HCT116 (cell line): Measurements from ENCODE around the gene OSBPL10. TPM values are rescaled to one million over a fixed set of nuclear protein-coding genes. Genes with fewer than 3 reads are reported as not detected.
"Not testable (repeated sequence)": the region's sequence is repeated elsewhere in the genome, so short reads cannot be mapped to it uniquely, and the experiment has no call there.

Source experiments
- ATAC-seq: fragments of 200-7000 bp; cut with Tn5 transposase; 2 replicates; pipeline ENCODE4 v1.9.1; 2020; ENCODE audit warnings: mild to moderate bottlenecking, moderate library complexity
- BruUV-seq: library from RNA; stranded (reverse); fragments of 400-500 nt; replicated peaks from 2 replicates; lab custom pipeline; 2021; lab: Mats Ljungman, UMichigan
- CTCF ChIA-PET: fragments of 300-600 bp; sonication (Branson Sonifier 250); formaldehyde crosslinking; loops from one replicate; lab custom pipeline; 2021; ENCODE audit warnings: antibody characterized with exemption; lab: Charles Lee
- POLR2A ChIA-PET: fragments of 300-600, 350-600 bp; sonication (Branson Sonifier 250); formaldehyde crosslinking; loops from one replicate; lab custom pipeline; 2021; ENCODE audit warnings: antibody characterized with exemption; lab: Charles Lee
- RAD21 ChIA-PET, 2 experiments: fragments of 300-600 bp; sonication (Branson Sonifier 250); formaldehyde crosslinking; loops; one replicate each; lab custom pipeline; 2023; ENCODE audit warnings: low total read pairs in 2 of 2; ENCODE audit not compliant: uncharacterized antibody in 2 of 2, unreplicated experiment in 2 of 2, low non-redundant PET in 1 of 2; lab: Charles Lee
- DNase-seq: peaks from one replicate; pipeline ENCODE4 v3.0.0-alpha.2; 2010; ENCODE audit warnings: low read depth, low spot score
- H2AFZ ChIP-seq: fragments of 200-600 bp; shearing (Covaris generic), sonication (generic); 2 replicates; pipeline ENCODE4 v1.6.1; 2017; ENCODE audit warnings: low read depth, mixed run types, mixed read lengths, antibody characterized with exemption, low read length; ENCODE audit not compliant: poor library complexity, severe bottlenecking
- H3K27ac ChIP-seq: 2 replicates; pipeline ENCODE4 v1.5.1; 2012; ENCODE audit warnings: low read depth, low read length
- H3K27me3 ChIP-seq: fragments of 200-600 bp; sonication (generic); 2 replicates; pipeline ENCODE4 v1.6.1; 2016; ENCODE audit warnings: mixed run types, low read length, mixed read lengths; ENCODE audit not compliant: insufficient read depth
- H3K36me3 ChIP-seq, 2 experiments: fragments of 200-500 bp in 1 of 2; fragments of 200-600 bp in 1 of 2; sonication (Bioruptor generic) in 1 of 2; sonication (generic) in 1 of 2; 2 replicates each; pipeline versions ENCODE4 v1.5.1 to v1.6.1; 2014 to 2016; ENCODE audit warnings: low read length in 2 of 2, inconsistent platforms in 1 of 2, mixed read lengths in 1 of 2, mixed run types in 1 of 2; ENCODE audit not compliant: insufficient read depth in 2 of 2, control insufficient read depth in 1 of 2
- H3K4me1 ChIP-seq, 2 experiments: fragments of 200-600 bp in 1 of 2; sonication (generic) in 1 of 2; 2 replicates each; pipeline versions ENCODE4 v1.5.1 to v1.6.1; 2012 to 2017; ENCODE audit warnings: low read length in 2 of 2, inconsistent platforms in 1 of 2, mild to moderate bottlenecking in 1 of 2, mixed read lengths in 1 of 2, mixed run types in 1 of 2, moderate library complexity in 1 of 2; ENCODE audit not compliant: insufficient read depth in 2 of 2, control insufficient read depth in 1 of 2
- H3K4me2 ChIP-seq: fragments of 200-600 bp; sonication (generic); 2 replicates; pipeline ENCODE4 v1.6.1; 2017; ENCODE audit warnings: mixed run types, low read length, mixed read lengths
- H3K4me3 ChIP-seq, 2 experiments: fragments of 200-600 bp in 1 of 2; sonication (generic) in 1 of 2; replicated peaks in 1 of 2; 2 replicates each; pipeline ENCODE4 v1.5.1; 2011 to 2016; ENCODE audit warnings: low read length in 2 of 2, control low read depth in 1 of 2, low read depth in 1 of 2, mild to moderate bottlenecking in 1 of 2, mixed read lengths in 1 of 2, mixed run types in 1 of 2
- H3K79me2 ChIP-seq: fragments of 200-600 bp; sonication (generic); 2 replicates; pipeline ENCODE4 v1.6.1; 2017; ENCODE audit warnings: mild to moderate bottlenecking, mixed run types, low read length, moderate library complexity, mixed read lengths; ENCODE audit not compliant: insufficient read depth
- H3K9ac ChIP-seq: fragments of 200-600 bp; sonication (generic); 2 replicates; pipeline ENCODE4 v1.6.1; 2016; ENCODE audit warnings: low read length, mixed read lengths
- H3K9me2 ChIP-seq: fragments of 200-600 bp; sonication (generic), shearing (Covaris generic); 2 replicates; pipeline ENCODE4 v1.6.1; 2017; ENCODE audit warnings: mixed run types, mild to moderate bottlenecking, moderate library complexity; ENCODE audit not compliant: insufficient read depth
- H3K9me3 ChIP-seq, 2 experiments: fragments of 200-500 bp in 1 of 2; fragments of 200-600 bp in 1 of 2; sonication (Bioruptor generic) in 1 of 2; sonication (generic) in 1 of 2; 2 replicates each; pipeline ENCODE4 v1.6.1; 2014 to 2017; ENCODE audit warnings: low read length in 2 of 2, mixed read lengths in 2 of 2, inconsistent platforms in 1 of 2, low read depth in 1 of 2, mild to moderate bottlenecking in 1 of 2, mixed run types in 1 of 2, moderate library complexity in 1 of 2; ENCODE audit not compliant: control insufficient read depth in 1 of 2, insufficient read depth in 1 of 2
- H4K20me1 ChIP-seq: fragments of 200-600 bp; sonication (generic), shearing (Covaris generic); 2 replicates; pipeline ENCODE4 v1.6.1; 2017; ENCODE audit warnings: mixed run types, mild to moderate bottlenecking, moderate library complexity; ENCODE audit not compliant: insufficient read depth
- ATF3 ChIP-seq: IDR thresholded peaks from 2 replicates; pipeline ENCODE4 v1.6.1; 2012
- CEBPB ChIP-seq: IDR thresholded peaks from 2 replicates; pipeline ENCODE4 v1.6.1; 2012; ENCODE audit warnings: low read depth
- EZH2 ChIP-seq: fragments of 200-600 bp; sonication (generic); IDR thresholded peaks from 2 replicates; pipeline ENCODE4 v1.6.1; 2017; ENCODE audit warnings: antibody characterized with exemption, mixed run types
- POLR2AphosphoS5 ChIP-seq: IDR thresholded peaks from 2 replicates; pipeline ENCODE4 v1.6.1; 2011; ENCODE audit warnings: mild to moderate bottlenecking, low read depth, low read length, moderate library complexity
- SIN3A ChIP-seq: IDR thresholded peaks from 2 replicates; pipeline ENCODE4 v1.6.1; 2012; ENCODE audit warnings: low read depth
- intact Hi-C: fragments of 100-400 bp; cut with micrococcal nuclease; formaldehyde crosslinking; loops from 2 replicates; pipeline ENCODE4 v1.10.0; 2022
- total RNA-seq: library from RNA; stranded (reverse); gene quantifications from one replicate; pipeline ENCODE4 v1.2.1, GENCODE V29; 2021; ENCODE audit not compliant: unreplicated experiment

OSBPL10 gene
- total RNA-seq, 1 experiment from 2014 or later = 25.8 TPM

DNA sequence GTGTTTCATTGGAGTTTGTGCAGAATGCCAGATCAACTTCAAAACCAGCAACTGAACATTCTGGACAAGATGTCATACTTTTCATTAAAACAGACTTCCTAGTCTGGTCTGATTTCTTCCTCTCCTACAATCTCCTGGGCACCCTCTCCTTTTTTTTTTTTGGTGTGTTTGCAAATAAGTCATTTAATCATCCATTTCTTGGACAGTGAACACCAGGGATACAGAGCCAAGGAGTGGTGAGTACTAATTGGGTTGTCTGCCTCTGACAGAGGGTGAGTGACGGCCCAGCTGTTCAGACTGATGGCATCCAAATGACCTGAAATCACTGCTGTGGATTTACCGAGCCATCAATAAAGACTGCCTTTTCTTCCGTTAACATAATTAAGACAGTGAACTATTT, 290.3 kb downstream of the OSBPL10 start:
- Histone ChIP-seq H3K36me3 (no peaks in the 10 kb centered on the region), H4K20me1 (no peaks in the 10 kb centered on the region), H3K79me2 (no peaks in the 10 kb centered on the region), H3K9me2 (no peaks in the 10 kb centered on the region), H2AFZ (no peak overlapping the region), H3K4me2 (no peak overlapping the region), H3K9me3 (no peaks in the 10 kb centered on the region), H3K9ac (no peak overlapping the region), H3K4me3 (no peak overlapping the region), H3K27me3 (no peaks in the 10 kb centered on the region), H3K4me1 (peaks cover 0 to 2% of the 10 kb centered on the region in 2 experiments; a peak in 1 of 4 replicates), H3K27ac (no peak overlapping the region)
- no TSS peak for BruUV-seq
- no peak for TF ChIP-seq EZH2
- no peak for TF ChIP-seq POLR2AphosphoS5
- no peak for TF ChIP-seq ATF3
- no peak for TF ChIP-seq CEBPB
- no peak for TF ChIP-seq SIN3A
- ATAC-seq = no peak
- RAD21 ChIA-PET = no interaction called here
- no peak for DNase-seq
- CTCF ChIA-PET = no interaction called here
- POLR2A ChIA-PET = no interaction called here
- intact Hi-C loops = no loop called here

- H3K79me2 ChIP-seq, H3K9me3 ChIP-seq, H3K4me1 ChIP-seq, H3K9ac ChIP-seq, POLR2A ChIA-PET, ATAC-seq, H4K20me1 ChIP-seq, H2AFZ ChIP-seq, H3K4me3 ChIP-seq, CTCF ChIA-PET, H3K4me2 ChIP-seq, H3K9me2 ChIP-seq, intact Hi-C loops, RAD21 ChIA-PET, BruUV-seq, H3K36me3 ChIP-seq, DNase-seq, H3K27me3 ChIP-seq, H3K27ac ChIP-seq: not testable (repeated sequence)
These were observed 291.5 kb downstream of the OSBPL10 start for GRCh38 chr3:31689523-31689922.
